GM12878 (cell line): ENCODE data around the gene MRPS18A.

Experiments used
- CEBPB ChIP-seq, 2 experiments: fragments of 150-350 bp in 1 of 2; IDR thresholded peaks; 2 replicates each; pipeline ENCODE4 v1.6.1; 2012 to 2014; ENCODE audit warnings: low read depth in 2 of 2, low read length in 2 of 2, borderline replicate concordance in 1 of 2, inconsistent platforms in 1 of 2
- PKNOX1 ChIP-seq: fragments of 450-650 bp; IDR thresholded peaks from 2 replicates; pipeline ENCODE4 v1.6.1; 2016; ENCODE audit warnings: mild to moderate bottlenecking
- POLR2AphosphoS2 ChIP-seq: IDR thresholded peaks from 2 replicates; pipeline ENCODE4 v1.6.1; 2011; ENCODE audit warnings: low read depth, mild to moderate bottlenecking, low read length, improper control_type of control experiment, moderate library complexity
- TCF12 ChIP-seq: IDR thresholded peaks from 2 replicates; pipeline ENCODE4 v1.6.1; 2011; ENCODE audit warnings: low read depth, mild to moderate bottlenecking, low read length
- TF ChIP-seq, protein P1 (sequence below), 3 experiments: IDR thresholded peaks in 2 of 3; conservative IDR thresholded peaks in 1 of 3; 2 replicates each; pipeline ENCODE4 v1.5.1; 2011; ENCODE audit warnings: low read depth in 3 of 3, low read length in 3 of 3, mild to moderate bottlenecking in 3 of 3, control low read depth in 2 of 3, moderate library complexity in 2 of 3, inconsistent platforms in 1 of 3, mixed read lengths in 1 of 3; ENCODE audit not compliant: control insufficient read depth in 2 of 3, insufficient read depth in 1 of 3; ENCODE audit errors: extremely low read depth in 1 of 3
- TF ChIP-seq, protein P2 (sequence below): IDR thresholded peaks from 2 replicates; pipeline ENCODE4 v1.6.1; 2012; ENCODE audit warnings: low read length, inconsistent platforms

DNA sequence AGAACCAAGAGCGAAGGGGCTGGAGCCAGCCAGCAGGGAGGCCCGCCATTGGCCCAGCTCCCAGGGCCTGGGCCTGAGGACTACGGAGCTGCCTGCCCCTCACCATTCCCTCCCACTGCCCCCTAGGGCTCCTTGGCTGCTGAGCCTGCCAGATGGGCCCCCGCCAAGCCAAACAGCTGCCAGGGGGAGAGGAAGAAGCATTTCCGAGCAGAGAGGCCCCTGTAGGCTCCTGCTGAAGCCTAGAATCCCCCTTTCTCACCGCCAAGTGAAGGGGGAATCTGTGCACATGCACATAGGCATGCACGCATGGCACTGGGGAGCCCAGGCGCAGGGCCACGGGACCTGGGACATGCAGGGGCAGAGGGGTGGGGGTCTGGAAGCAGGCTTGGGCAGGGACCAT, 28.5 kb upstream of the MRPS18A start:
- TF ChIP-seq TCF12 = no peak
- TF ChIP-seq, protein P1, sequence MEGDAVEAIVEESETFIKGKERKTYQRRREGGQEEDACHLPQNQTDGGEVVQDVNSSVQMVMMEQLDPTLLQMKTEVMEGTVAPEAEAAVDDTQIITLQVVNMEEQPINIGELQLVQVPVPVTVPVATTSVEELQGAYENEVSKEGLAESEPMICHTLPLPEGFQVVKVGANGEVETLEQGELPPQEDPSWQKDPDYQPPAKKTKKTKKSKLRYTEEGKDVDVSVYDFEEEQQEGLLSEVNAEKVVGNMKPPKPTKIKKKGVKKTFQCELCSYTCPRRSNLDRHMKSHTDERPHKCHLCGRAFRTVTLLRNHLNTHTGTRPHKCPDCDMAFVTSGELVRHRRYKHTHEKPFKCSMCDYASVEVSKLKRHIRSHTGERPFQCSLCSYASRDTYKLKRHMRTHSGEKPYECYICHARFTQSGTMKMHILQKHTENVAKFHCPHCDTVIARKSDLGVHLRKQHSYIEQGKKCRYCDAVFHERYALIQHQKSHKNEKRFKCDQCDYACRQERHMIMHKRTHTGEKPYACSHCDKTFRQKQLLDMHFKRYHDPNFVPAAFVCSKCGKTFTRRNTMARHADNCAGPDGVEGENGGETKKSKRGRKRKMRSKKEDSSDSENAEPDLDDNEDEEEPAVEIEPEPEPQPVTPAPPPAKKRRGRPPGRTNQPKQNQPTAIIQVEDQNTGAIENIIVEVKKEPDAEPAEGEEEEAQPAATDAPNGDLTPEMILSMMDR (IDR thresholded peaks at IDR 0.05 in 2 of 3, conservative IDR thresholded peaks at IDR 0.05 in 1 of 3; ENCODE audit: control insufficient read depth in 2 of 3, extremely low read depth in 1 of 3, insufficient read depth in 1 of 3, low read depth in 3 of 3, low read length in 3 of 3) = no peak
- TF ChIP-seq POLR2AphosphoS2 = no peak
- TF ChIP-seq CEBPB (IDR thresholded peaks at IDR 0.05; ENCODE audit: borderline replicate concordance in 1 of 2, low read depth in 2 of 2, low read length in 2 of 2) = no peak
- TF ChIP-seq, protein P2, sequence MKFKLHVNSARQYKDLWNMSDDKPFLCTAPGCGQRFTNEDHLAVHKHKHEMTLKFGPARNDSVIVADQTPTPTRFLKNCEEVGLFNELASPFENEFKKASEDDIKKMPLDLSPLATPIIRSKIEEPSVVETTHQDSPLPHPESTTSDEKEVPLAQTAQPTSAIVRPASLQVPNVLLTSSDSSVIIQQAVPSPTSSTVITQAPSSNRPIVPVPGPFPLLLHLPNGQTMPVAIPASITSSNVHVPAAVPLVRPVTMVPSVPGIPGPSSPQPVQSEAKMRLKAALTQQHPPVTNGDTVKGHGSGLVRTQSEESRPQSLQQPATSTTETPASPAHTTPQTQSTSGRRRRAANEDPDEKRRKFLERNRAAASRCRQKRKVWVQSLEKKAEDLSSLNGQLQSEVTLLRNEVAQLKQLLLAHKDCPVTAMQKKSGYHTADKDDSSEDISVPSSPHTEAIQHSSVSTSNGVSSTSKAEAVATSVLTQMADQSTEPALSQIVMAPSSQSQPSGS = no peak
- no peak for TF ChIP-seq PKNOX1
